ENCODE results near the gene HHATL.

The HHATL gene

GRCh38 chr3:42733501-42734262, 31.1 kb upstream of the HHATL start:
- Histone ChIP-seq H3K9ac (ENCODE audit: low read length) (no peak overlapping the region), H3K36me3 (ENCODE audit: insufficient read depth, low read length) (no peaks in the 10 kb centered on the region), H3F3A (ENCODE audit: insufficient read depth, low read length) (no peaks in the 10 kb centered on the region), H3K9me2 (ENCODE audit: low read depth, low read length) (no peaks in the 10 kb centered on the region), H4K20me1 (ENCODE audit: insufficient read depth, low read length) (no peaks in the 10 kb centered on the region), H3K27ac (ENCODE audit: low read depth, low read length, poor library complexity, severe bottlenecking) (no peak overlapping the region), H3K4me2 (ENCODE audit: low read length) (no peak overlapping the region), H3K79me2 (ENCODE audit: insufficient read depth, low read length) (no peaks in the 10 kb centered on the region), H3K27me3 (ENCODE audit: insufficient read depth, low read length) (no peaks in the 10 kb centered on the region), H2AFZ (ENCODE audit: low read length) (no peak overlapping the region), H3K9me3 (ENCODE audit: low read length) (no peaks in the 10 kb centered on the region), H3K4me3 (ENCODE audit: low read depth, low read length, poor library complexity, severe bottlenecking) (no peak overlapping the region), H3K4me1 (ENCODE audit: insufficient read depth, low read length, severe bottlenecking) (no peaks in the 10 kb centered on the region)
- TF ChIP-seq CTCF (IDR thresholded peaks at IDR 0.05; ENCODE audit: low read length) (no peak), EZH2 (IDR thresholded peaks at IDR 0.05; ENCODE audit: borderline replicate concordance, low read length) (no peak)

DNA sequence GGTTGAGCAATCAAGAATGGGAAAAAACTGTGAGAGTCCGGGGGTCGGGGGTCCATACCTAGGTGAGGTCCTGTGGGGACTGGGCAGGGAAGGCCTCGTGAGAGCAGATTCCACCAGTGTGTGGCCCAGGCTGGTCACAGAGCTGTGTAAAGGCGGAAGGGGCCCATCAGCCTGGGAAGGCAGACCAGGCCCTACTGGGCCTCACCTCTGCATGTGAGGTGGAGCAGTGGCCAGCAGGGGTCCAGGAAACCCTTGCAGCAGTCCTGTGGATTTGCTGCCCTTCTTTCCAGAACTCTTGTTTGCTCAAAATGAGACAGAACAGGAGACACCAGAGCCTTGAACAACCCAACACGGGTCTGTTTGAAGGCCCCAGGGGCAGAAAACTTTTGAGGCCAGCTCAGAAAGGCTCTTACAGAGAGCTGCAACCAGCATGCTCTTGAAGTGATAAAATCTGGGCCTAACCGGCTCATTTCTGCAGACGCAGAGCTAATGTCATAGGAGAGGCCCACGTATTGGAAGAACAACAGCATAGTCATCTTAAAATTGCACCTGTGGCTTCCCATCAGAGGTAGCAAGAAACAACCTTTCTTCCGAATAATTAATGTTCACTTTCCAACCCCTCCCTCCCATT, 30.3 kb upstream of the HHATL start:
- Histone ChIP-seq H3K9me3 (ENCODE audit: low read length) (no peaks in the 10 kb centered on the region), H3K9ac (ENCODE audit: low read length) (no peak overlapping the region), H3K4me3 (ENCODE audit: low read depth, low read length, poor library complexity, severe bottlenecking) (no peak overlapping the region), H3K27me3 (ENCODE audit: insufficient read depth, low read length) (no peaks in the 10 kb centered on the region), H4K20me1 (ENCODE audit: insufficient read depth, low read length) (no peaks in the 10 kb centered on the region), H3K79me2 (ENCODE audit: insufficient read depth, low read length) (no peaks in the 10 kb centered on the region), H3K27ac (ENCODE audit: low read depth, low read length, poor library complexity, severe bottlenecking) (no peak overlapping the region), H3K4me2 (ENCODE audit: low read length) (no peak overlapping the region), H3K4me1 (ENCODE audit: insufficient read depth, low read length, severe bottlenecking) (no peaks in the 10 kb centered on the region), H3K36me3 (ENCODE audit: insufficient read depth, low read length) (no peaks in the 10 kb centered on the region), H3F3A (ENCODE audit: insufficient read depth, low read length) (no peaks in the 10 kb centered on the region), H2AFZ (ENCODE audit: low read length) (no peak overlapping the region), H3K9me2 (ENCODE audit: low read depth, low read length) (no peaks in the 10 kb centered on the region)
- no peak for TF ChIP-seq EZH2 (IDR thresholded peaks at IDR 0.05; ENCODE audit: borderline replicate concordance, low read length)
- no peak for TF ChIP-seq CTCF (IDR thresholded peaks at IDR 0.05; ENCODE audit: low read length)

GRCh38 chr3:42732196-42732828, 29.7 kb upstream of the HHATL start:
- Histone ChIP-seq H3K27me3 (ENCODE audit: insufficient read depth, low read length) (no peaks in the 10 kb centered on the region), H4K20me1 (ENCODE audit: insufficient read depth, low read length) (no peaks in the 10 kb centered on the region), H3K9ac (ENCODE audit: low read length) (no peak overlapping the region), H2AFZ (ENCODE audit: low read length) (no peak overlapping the region), H3K27ac (ENCODE audit: low read depth, low read length, poor library complexity, severe bottlenecking) (no peak overlapping the region), H3K9me3 (ENCODE audit: low read length) (no peaks in the 10 kb centered on the region), H3K4me2 (ENCODE audit: low read length) (no peak overlapping the region), H3K4me1 (ENCODE audit: insufficient read depth, low read length, severe bottlenecking) (no peaks in the 10 kb centered on the region), H3K36me3 (ENCODE audit: insufficient read depth, low read length) (no peaks in the 10 kb centered on the region), H3K79me2 (ENCODE audit: insufficient read depth, low read length) (no peaks in the 10 kb centered on the region), H3K4me3 (ENCODE audit: low read depth, low read length, poor library complexity, severe bottlenecking) (no peak overlapping the region), H3F3A (ENCODE audit: insufficient read depth, low read length) (no peaks in the 10 kb centered on the region), H3K9me2 (ENCODE audit: low read depth, low read length) (no peaks in the 10 kb centered on the region)
- TF ChIP-seq CTCF (IDR thresholded peaks at IDR 0.05; ENCODE audit: low read length) (no peak), EZH2 (IDR thresholded peaks at IDR 0.05; ENCODE audit: borderline replicate concordance, low read length) (no peak)
